Measurements from ENCODE around the gene NIPAL4. TPM values are rescaled to one million over a fixed set of nuclear protein-coding genes. Genes with fewer than 3 reads are reported as not detected.

NIPAL4 gene
- total RNA-seq, 1 donor from 2014 or later: not detected

DNA sequence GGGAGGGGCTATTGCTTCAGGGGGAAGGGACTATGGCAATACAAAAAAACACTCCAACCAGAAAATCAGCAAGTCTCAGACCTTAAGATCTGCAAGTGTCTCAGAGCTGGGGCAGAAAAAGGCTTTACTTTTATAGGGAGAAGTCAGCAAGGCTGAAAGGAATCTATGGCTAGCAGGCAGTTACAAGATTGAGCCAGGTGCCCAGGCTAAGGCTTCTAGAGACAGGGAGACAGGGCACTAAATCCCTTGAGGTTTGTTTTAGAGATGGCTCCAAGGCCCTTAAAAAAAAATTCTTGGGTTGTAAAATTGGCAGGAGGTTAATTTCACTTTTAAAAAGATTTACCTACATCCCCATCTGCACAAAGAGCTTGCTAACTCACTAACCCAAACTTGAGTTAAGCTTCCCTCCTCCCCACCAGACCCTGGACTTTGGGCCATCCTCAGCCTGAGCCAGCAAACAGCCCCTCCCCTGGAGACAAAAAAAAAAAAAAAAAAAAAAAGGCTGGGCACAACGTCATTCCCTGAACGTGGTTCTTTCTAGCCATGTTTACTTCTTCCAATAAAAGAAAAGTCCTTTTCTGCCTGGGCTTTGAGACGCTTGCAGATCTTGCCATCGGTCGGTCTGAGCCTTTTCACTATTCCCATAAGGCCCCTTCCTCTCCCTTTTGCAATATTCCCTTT is 17.9 kb downstream of the NIPAL4 start:
- H3K9me3 ChIP-seq (ENCODE audit: low read depth): no peaks in the 10 kb centered on the region
- peaks cover 18% of the 10 kb centered on the region for H3K4me1 Mint-ChIP-seq
- H4K20me1 ChIP-seq (ENCODE audit: low read depth): no peaks in the 10 kb centered on the region
- H3K36me3 Mint-ChIP-seq: peaks cover 19% of the 10 kb centered on the region
- H3K9me3 Mint-ChIP-seq: no peaks in the 10 kb centered on the region
- H3K27ac Mint-ChIP-seq: no peak overlapping the region
- no peak overlapping the region for H2AFZ ChIP-seq (replicated peaks)
- H3F3A ChIP-seq (ENCODE audit: low read depth): no peaks in the 10 kb centered on the region
- no peak overlapping the region for H3K4me3 ChIP-seq
- H3K4me1 ChIP-seq: peaks cover 6% of the 10 kb centered on the region
- H3K4me2 ChIP-seq: no peak overlapping the region
- H3K79me2 ChIP-seq (ENCODE audit: low read depth): no peaks in the 10 kb centered on the region
- no peaks in the 10 kb centered on the region for H3K36me3 ChIP-seq
- H3K27me3 ChIP-seq: no peaks in the 10 kb centered on the region
- no peak overlapping the region for H3K27ac ChIP-seq
- no peak overlapping the region for H3K4me3 Mint-ChIP-seq
- peaks cover 2% of the 10 kb centered on the region for H3K27me3 Mint-ChIP-seq (ENCODE audit: insufficient read depth, low read depth)
- no peak overlapping the region for H3K9ac ChIP-seq
- DNase-seq (ENCODE audit: low spot score): no peak
- TF ChIP-seq EZH2phosphoT487 (IDR thresholded peaks at IDR 0.05) (no peak), EZH2 (IDR thresholded peaks at IDR 0.05) (no peak)
- TF ChIP-seq, protein P1, sequence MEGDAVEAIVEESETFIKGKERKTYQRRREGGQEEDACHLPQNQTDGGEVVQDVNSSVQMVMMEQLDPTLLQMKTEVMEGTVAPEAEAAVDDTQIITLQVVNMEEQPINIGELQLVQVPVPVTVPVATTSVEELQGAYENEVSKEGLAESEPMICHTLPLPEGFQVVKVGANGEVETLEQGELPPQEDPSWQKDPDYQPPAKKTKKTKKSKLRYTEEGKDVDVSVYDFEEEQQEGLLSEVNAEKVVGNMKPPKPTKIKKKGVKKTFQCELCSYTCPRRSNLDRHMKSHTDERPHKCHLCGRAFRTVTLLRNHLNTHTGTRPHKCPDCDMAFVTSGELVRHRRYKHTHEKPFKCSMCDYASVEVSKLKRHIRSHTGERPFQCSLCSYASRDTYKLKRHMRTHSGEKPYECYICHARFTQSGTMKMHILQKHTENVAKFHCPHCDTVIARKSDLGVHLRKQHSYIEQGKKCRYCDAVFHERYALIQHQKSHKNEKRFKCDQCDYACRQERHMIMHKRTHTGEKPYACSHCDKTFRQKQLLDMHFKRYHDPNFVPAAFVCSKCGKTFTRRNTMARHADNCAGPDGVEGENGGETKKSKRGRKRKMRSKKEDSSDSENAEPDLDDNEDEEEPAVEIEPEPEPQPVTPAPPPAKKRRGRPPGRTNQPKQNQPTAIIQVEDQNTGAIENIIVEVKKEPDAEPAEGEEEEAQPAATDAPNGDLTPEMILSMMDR (IDR thresholded peaks at IDR 0.05): no peak

- H3K27ac Mint-ChIP-seq: no peak overlapping the region
- no peak overlapping the region for H3K9ac ChIP-seq
- no peak for DNase-seq (ENCODE audit: low spot score)
Measured at GRCh38 chr5:157478726-157479125, 18.7 kb downstream of the NIPAL4 start.

DNA sequence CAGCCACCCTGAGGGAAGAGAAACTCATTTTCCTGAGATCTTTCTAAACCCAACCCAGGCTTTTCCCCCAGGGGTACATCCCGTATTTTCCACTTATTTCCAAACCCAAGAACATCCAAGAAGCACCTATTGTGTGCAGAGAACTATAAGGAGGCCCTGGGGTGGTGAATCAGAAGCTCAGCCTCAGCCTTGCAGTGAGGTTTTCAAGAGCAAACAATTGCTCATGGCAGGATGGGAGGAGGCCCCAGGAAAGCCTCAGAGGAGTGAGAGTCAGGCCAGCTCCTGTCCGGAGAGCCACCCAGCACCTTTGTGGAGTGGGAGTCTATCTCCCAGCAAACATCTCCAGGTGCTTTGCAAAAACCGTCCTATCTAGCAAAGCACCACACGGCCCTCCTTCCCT is 19.2 kb downstream of the NIPAL4 start:
- peaks cover 23% of the 10 kb centered on the region for H3K36me3 Mint-ChIP-seq
- no peak overlapping the region for H3K4me3 ChIP-seq
- no peak overlapping the region for H2AFZ ChIP-seq (replicated peaks)
- H3K27ac Mint-ChIP-seq: no peak overlapping the region
- no peaks in the 10 kb centered on the region for H3K9me3 Mint-ChIP-seq
- TF ChIP-seq EZH2 (IDR thresholded peaks at IDR 0.05): no peak
- no peak overlapping the region for H3K4me3 Mint-ChIP-seq
- H3K27ac ChIP-seq: no peak overlapping the region
- H3K27me3 Mint-ChIP-seq (ENCODE audit: insufficient read depth, low read depth): peaks cover 2% of the 10 kb centered on the region
- H3F3A ChIP-seq (ENCODE audit: low read depth): no peaks in the 10 kb centered on the region
- H3K9me3 ChIP-seq (ENCODE audit: low read depth): no peaks in the 10 kb centered on the region
- H3K4me2 ChIP-seq: no peak overlapping the region
- DNase-seq (ENCODE audit: low spot score): no peak
- H3K27me3 ChIP-seq: no peaks in the 10 kb centered on the region
- H3K79me2 ChIP-seq (ENCODE audit: low read depth): no peaks in the 10 kb centered on the region
- H4K20me1 ChIP-seq (ENCODE audit: low read depth): no peaks in the 10 kb centered on the region
- no peaks in the 10 kb centered on the region for H3K36me3 ChIP-seq
- peaks cover 16% of the 10 kb centered on the region for H3K4me1 Mint-ChIP-seq
- H3K4me1 ChIP-seq: peaks cover 6% of the 10 kb centered on the region
- no peak overlapping the region for H3K9ac ChIP-seq

More at GRCh38 chr5:157478726-157479125, 18.7 kb downstream of the NIPAL4 start:
- H3K9me3 Mint-ChIP-seq: no peaks in the 10 kb centered on the region
- no peaks in the 10 kb centered on the region for H3K79me2 ChIP-seq (ENCODE audit: low read depth)
- no peak overlapping the region for H3K4me2 ChIP-seq
- no peaks in the 10 kb centered on the region for H3K9me3 ChIP-seq (ENCODE audit: low read depth)
- no peak overlapping the region for H2AFZ ChIP-seq (replicated peaks)
- no peaks in the 10 kb centered on the region for H3K36me3 ChIP-seq
- H4K20me1 ChIP-seq (ENCODE audit: low read depth): no peaks in the 10 kb centered on the region
- peaks cover 2% of the 10 kb centered on the region for H3K27me3 Mint-ChIP-seq (ENCODE audit: insufficient read depth, low read depth)
- peaks cover 20% of the 10 kb centered on the region for H3K36me3 Mint-ChIP-seq
- H3K27ac ChIP-seq: no peak overlapping the region
- peaks cover 6% of the 10 kb centered on the region for H3K4me1 ChIP-seq
- H3K4me3 Mint-ChIP-seq: no peak overlapping the region
- H3F3A ChIP-seq (ENCODE audit: low read depth): no peaks in the 10 kb centered on the region
- no peaks in the 10 kb centered on the region for H3K27me3 ChIP-seq
- TF ChIP-seq EZH2phosphoT487 (IDR thresholded peaks at IDR 0.05) (no peak), EZH2 (IDR thresholded peaks at IDR 0.05) (no peak)
- TF ChIP-seq, protein P1 (IDR thresholded peaks at IDR 0.05): no peak
- H3K4me3 ChIP-seq: no peak overlapping the region
- peaks cover 16% of the 10 kb centered on the region for H3K4me1 Mint-ChIP-seq

All from neural progenitor cell (in vitro differentiated cells).